ENCODE data around the gene DPCD. TPM values are rescaled to one million over a fixed set of nuclear protein-coding genes. Genes with fewer than 3 reads are reported as not detected.

Gene DPCD
- total RNA-seq, 1 experiment from 2014 or later, result 20.3 TPM

DNA sequence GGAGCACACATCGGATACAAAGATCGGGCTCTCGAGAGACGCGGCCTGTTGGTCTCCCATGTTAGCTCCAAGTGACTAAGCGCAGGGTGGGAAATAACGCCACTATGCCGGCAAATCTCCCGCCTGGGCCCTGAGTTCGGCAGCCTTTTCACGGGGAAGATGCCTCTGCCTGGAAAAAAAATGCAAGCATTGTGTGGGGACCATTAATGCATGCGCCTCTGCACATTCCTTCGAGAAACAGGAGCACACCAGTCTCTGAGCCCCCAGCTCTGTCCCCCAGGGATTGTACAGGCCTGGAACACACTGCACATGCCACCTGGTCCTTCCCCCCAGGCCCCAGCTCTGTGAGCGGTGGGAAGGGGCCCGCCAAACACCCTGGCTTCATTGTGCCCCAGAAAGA, 62.7 kb downstream of the DPCD start:
- Histone ChIP-seq H4K20me1 (ENCODE audit: insufficient read depth) (no peaks in the 10 kb centered on the region), H3K9me2 (ENCODE audit: insufficient read depth) (no peaks in the 10 kb centered on the region), H3K9me3 (ENCODE audit: insufficient read depth, low read depth) (no peaks in the 10 kb centered on the region), H3K79me2 (ENCODE audit: low read depth) (no peaks in the 10 kb centered on the region), H3K4me3 (no peak overlapping the region), H3F3A (ENCODE audit: insufficient read depth, low read depth) (no peaks in the 10 kb centered on the region), H3K36me3 (ENCODE audit: low read depth) (no peaks in the 10 kb centered on the region), H3K4me1 (replicated peaks; ENCODE audit: insufficient read depth) (no peaks in the 10 kb centered on the region), H2AFZ (no peak overlapping the region), H3K4me2 (no peak overlapping the region), H3K27ac (no peak overlapping the region), H3K27me3 (ENCODE audit: insufficient read depth, low read depth) (no peaks in the 10 kb centered on the region)
- TF ChIP-seq, protein P1, sequence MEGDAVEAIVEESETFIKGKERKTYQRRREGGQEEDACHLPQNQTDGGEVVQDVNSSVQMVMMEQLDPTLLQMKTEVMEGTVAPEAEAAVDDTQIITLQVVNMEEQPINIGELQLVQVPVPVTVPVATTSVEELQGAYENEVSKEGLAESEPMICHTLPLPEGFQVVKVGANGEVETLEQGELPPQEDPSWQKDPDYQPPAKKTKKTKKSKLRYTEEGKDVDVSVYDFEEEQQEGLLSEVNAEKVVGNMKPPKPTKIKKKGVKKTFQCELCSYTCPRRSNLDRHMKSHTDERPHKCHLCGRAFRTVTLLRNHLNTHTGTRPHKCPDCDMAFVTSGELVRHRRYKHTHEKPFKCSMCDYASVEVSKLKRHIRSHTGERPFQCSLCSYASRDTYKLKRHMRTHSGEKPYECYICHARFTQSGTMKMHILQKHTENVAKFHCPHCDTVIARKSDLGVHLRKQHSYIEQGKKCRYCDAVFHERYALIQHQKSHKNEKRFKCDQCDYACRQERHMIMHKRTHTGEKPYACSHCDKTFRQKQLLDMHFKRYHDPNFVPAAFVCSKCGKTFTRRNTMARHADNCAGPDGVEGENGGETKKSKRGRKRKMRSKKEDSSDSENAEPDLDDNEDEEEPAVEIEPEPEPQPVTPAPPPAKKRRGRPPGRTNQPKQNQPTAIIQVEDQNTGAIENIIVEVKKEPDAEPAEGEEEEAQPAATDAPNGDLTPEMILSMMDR (conservative IDR thresholded peaks at IDR 0.05), result no peak
- TF ChIP-seq EZH2 (IDR thresholded peaks at IDR 0.05; ENCODE audit: low read depth), result no peak
- POLR2A ChIA-PET (ENCODE audit: unreplicated experiment), result no interaction called here
- CTCF ChIA-PET, result no interaction called here
- intact Hi-C loops (cut with micrococcal nuclease; ENCODE audit: unreplicated experiment), result no loop called here
- DNase-seq, result no peak
- no TSS peak for BruUV-seq (replicated peaks)

DNA sequence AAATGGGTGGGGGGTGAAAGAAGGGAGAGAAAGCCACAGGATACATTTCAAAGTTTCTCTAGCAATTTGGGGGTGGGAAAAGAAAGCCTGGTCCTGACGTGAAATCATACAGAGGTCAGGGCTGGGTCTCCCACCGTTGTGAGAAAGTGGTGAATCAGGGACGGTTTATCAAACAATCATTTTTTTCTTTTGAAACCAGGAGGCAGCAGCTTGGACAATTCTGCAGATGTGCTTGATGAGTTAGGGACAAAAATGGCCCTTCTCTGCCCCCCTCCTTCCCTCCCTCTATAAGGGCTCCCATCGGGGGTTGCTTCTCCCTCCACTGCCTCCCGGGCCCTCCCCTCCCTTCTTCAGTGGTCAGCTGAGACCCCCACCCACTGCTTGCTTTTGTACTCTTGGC, 63.2 kb downstream of the DPCD start:
- ChIA-PET CTCF (no interaction called here), POLR2A (ENCODE audit: unreplicated experiment) (no interaction called here)
- Histone ChIP-seq H3K4me3 (no peak overlapping the region), H3K27me3 (ENCODE audit: insufficient read depth, low read depth) (no peaks in the 10 kb centered on the region), H3K36me3 (ENCODE audit: low read depth) (no peaks in the 10 kb centered on the region), H2AFZ (no peak overlapping the region), H4K20me1 (ENCODE audit: insufficient read depth) (no peaks in the 10 kb centered on the region), H3K9me3 (ENCODE audit: insufficient read depth, low read depth) (no peaks in the 10 kb centered on the region), H3K79me2 (ENCODE audit: low read depth) (no peaks in the 10 kb centered on the region), H3K9me2 (ENCODE audit: insufficient read depth) (no peaks in the 10 kb centered on the region), H3K27ac (no peak overlapping the region), H3F3A (ENCODE audit: insufficient read depth, low read depth) (no peaks in the 10 kb centered on the region), H3K4me1 (replicated peaks; ENCODE audit: insufficient read depth) (no peaks in the 10 kb centered on the region), H3K4me2 (no peak overlapping the region)
- BruUV-seq (replicated peaks), result no TSS peak
- no peak for DNase-seq
- intact Hi-C loops (cut with micrococcal nuclease; ENCODE audit: unreplicated experiment), result no loop called here
- TF ChIP-seq EZH2 (IDR thresholded peaks at IDR 0.05; ENCODE audit: low read depth), result no peak
- TF ChIP-seq, protein P1 (conservative IDR thresholded peaks at IDR 0.05), result no peak

DNA sequence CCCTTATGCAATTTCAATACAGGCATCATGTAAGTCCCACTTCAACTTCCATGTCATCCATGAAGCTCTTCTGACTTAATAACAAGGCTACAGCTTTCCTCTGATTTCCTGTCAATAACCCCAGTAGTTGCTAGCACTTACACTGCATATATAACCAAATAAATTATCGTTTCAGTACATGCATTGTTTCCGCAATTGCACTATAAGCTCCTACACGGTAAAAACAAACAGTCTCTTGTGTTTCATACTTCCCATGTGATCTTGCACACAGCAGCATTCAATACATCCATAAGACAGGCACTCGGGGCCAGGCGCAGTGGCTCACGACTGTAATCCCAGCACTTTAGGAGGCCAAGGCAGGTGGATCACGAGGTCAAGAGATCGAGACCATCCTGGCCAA, 65.4 kb downstream of the DPCD start:
- no peak overlapping the region for H3K27ac ChIP-seq
- TF ChIP-seq EZH2 (IDR thresholded peaks at IDR 0.05; ENCODE audit: low read depth), result no peak
- no TSS peak for BruUV-seq (replicated peaks)

DNA sequence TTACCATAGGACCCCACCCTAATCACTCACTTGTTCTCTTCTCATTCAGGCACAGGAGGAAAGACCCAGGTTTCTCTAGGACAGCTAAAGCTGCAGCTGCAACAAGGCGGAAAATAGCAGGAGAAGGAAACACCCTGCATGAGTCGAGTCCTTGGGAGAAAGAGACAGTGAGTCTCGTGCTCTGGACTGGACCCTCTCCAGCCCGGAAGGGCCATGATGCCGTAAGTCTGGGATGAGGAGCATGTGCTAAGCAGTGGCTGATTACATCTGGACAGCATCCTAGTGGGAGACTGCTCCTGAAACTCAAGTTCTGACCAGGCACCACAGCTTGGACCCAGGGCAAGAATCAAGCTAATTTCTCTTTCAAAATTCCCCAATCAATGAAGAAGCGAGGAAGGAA, 67.4 kb downstream of the DPCD start:
- Histone ChIP-seq H3K27ac (no peak overlapping the region), H3F3A (ENCODE audit: insufficient read depth, low read depth) (no peaks in the 10 kb centered on the region), H3K4me3 (no peak overlapping the region), H3K27me3 (ENCODE audit: insufficient read depth, low read depth) (no peaks in the 10 kb centered on the region), H3K9me3 (ENCODE audit: insufficient read depth, low read depth) (no peaks in the 10 kb centered on the region), H3K79me2 (ENCODE audit: low read depth) (no peaks in the 10 kb centered on the region), H3K36me3 (ENCODE audit: low read depth) (no peaks in the 10 kb centered on the region), H2AFZ (no peak overlapping the region), H3K4me1 (replicated peaks; ENCODE audit: insufficient read depth) (no peaks in the 10 kb centered on the region), H3K9me2 (ENCODE audit: insufficient read depth) (no peaks in the 10 kb centered on the region), H3K4me2 (no peak overlapping the region), H4K20me1 (ENCODE audit: insufficient read depth) (no peaks in the 10 kb centered on the region)
- BruUV-seq (replicated peaks), result no TSS peak
- ChIA-PET CTCF (no interaction called here), POLR2A (ENCODE audit: unreplicated experiment) (no interaction called here)
- intact Hi-C loops (cut with micrococcal nuclease; ENCODE audit: unreplicated experiment), result no loop called here
- no peak for DNase-seq
- TF ChIP-seq EZH2 (IDR thresholded peaks at IDR 0.05; ENCODE audit: low read depth), result no peak
- TF ChIP-seq, protein P1 (conservative IDR thresholded peaks at IDR 0.05), result no peak

More for the DNA sequence above, 65.4 kb downstream of the DPCD start:
- Histone ChIP-seq H3K79me2 (ENCODE audit: low read depth) (no peaks in the 10 kb centered on the region), H3K36me3 (ENCODE audit: low read depth) (no peaks in the 10 kb centered on the region), H3F3A (ENCODE audit: insufficient read depth, low read depth) (no peaks in the 10 kb centered on the region), H3K4me3 (no peak overlapping the region), H4K20me1 (ENCODE audit: insufficient read depth) (no peaks in the 10 kb centered on the region), H2AFZ (no peak overlapping the region), H3K27me3 (ENCODE audit: insufficient read depth, low read depth) (no peaks in the 10 kb centered on the region), H3K9me3 (ENCODE audit: insufficient read depth, low read depth) (no peaks in the 10 kb centered on the region), H3K9me2 (ENCODE audit: insufficient read depth) (no peaks in the 10 kb centered on the region), H3K4me2 (no peak overlapping the region), H3K4me1 (replicated peaks; ENCODE audit: insufficient read depth) (no peaks in the 10 kb centered on the region)
- CTCF ChIA-PET, result no interaction called here
- POLR2A ChIA-PET (ENCODE audit: unreplicated experiment), result no interaction called here
- intact Hi-C loops (cut with micrococcal nuclease; ENCODE audit: unreplicated experiment), result no loop called here
- DNase-seq, result no peak

All from PC-9 (cell line).